ENCODE data around the gene SLC16A1.

Gene SLC16A1

GRCh38 chr1:112881742-112882127 lies 74.3 kb downstream of the SLC16A1 start:
- no peak for DNase-seq (ENCODE audit: low spot score)

DNA sequence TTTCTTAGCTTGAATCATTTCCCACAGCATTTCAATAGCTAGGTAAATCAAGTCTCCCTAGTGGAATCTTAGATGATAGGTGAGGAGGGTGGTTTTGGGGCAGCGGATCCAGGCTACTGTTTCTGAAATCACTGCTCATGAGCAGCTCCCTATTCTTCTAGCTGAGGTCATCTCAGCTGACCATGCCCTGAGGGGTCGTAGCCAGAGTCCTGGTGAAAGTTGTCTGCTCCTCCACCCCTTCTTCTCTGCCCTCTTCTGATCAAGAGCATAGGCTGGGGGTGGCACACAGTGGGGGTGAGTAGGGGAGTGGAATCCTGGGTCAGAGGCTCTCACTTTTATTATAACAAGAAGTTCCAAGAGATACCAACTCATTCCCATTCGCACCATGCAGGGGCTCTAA lies 76.2 kb downstream of the SLC16A1 start:
- no peak for DNase-seq (ENCODE audit: low spot score)

- DNase-seq (ENCODE audit: low spot score), result no peak
Observed at GRCh38 chr1:112878321-112878720, 77.7 kb downstream of the SLC16A1 start.

DNA sequence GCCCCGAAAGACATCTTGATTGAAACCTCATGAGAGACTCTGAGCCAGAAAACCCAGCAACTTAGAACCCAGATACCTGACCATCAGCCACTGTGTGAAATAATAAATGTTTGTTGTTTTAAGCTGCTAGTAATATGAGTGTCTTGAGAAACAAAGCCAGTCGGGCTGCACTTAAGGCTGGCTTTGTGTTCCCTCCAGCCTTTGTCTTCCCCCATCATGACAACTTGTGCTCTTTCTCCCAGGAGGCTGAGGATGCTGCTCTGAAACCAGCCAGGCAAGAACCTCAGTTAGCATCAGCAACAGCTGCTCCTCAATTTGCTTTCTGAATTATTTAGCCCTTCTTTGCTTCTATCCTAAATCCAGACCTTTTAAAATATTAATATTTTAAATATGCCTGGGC lies 78.2 kb downstream of the SLC16A1 start:
- no peak for DNase-seq (ENCODE audit: low spot score)

DNA sequence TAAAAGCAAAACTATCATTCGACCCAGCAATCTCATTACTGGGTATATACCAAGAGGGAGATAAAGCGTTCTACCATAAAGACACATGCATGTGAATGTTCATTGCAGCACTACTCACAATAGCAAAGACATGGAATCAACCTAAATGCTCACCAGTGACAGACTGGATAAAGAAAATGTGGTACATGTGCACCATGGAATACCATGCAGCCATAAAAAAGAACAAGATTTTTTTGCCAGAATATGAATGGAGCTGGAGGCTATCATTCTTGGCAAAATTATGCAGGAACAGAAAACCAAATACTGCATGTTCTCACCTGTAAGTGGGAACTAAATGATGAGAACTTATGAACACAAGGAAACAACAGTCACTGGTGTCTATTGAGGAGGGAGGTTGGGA lies 79.7 kb downstream of the SLC16A1 start:
- DNase-seq (ENCODE audit: low spot score), result no peak

- no peak for DNase-seq (ENCODE audit: low spot score)
Observed at GRCh38 chr1:112872551-112872962, 83.4 kb downstream of the SLC16A1 start.

DNA sequence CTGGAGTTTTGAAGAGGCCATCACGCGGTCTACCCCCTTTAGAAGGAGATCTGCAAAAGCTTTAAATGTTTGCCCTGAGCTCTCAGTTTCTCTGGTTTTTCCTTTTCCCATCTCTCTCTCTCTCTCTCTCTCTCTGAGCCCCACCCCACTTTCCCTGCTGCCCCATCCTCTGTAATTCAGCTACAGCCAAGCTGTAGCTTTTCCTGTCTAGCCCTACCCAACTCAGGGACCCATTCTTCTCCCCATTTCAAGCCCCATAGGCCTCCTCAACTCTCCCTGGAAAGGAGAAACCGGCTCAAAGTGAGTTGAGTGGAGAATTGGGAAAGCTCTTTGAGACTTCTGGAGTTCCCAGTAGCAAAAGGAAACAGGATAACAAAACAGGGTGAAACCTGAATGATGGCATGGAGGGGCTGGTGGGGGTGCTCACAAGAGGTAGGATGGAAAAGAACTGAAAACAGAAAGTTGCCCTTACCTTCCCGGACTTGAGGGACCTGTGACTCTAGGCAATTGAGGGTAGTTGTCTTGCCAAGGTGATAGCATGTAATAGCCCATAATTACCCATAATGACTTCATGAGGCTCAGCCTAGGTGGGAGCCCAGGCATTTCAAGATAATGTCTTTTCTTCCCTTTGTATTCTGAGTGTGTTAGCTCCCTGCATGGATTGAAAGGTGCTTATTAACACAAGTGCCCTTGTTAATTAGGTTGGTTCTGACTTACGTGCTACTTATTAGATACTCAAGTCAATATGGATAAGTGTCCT lies 84.9 kb downstream of the SLC16A1 start:
- DNase-seq (ENCODE audit: low spot score), result no peak

DNA sequence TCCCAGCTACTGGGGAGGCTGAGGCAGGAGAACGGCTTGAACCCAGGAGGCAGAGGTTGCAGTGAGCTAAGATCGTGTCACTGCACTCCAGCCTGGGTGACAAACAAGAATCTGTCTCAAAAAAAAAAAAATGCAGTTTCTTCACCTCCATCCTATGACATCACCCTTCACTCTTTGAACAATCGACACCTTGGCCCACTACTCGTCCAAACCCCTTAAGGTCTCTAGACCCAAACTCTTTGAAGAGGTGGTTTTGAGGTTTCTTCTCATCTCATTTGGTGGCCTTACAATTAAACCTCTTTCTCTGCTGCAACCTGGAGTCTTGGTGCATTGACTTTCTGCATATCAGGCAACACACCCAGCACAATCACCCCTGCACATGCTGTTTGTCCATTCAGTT lies 86.1 kb downstream of the SLC16A1 start:
- DNase-seq (ENCODE audit: low spot score), result no peak

DNA sequence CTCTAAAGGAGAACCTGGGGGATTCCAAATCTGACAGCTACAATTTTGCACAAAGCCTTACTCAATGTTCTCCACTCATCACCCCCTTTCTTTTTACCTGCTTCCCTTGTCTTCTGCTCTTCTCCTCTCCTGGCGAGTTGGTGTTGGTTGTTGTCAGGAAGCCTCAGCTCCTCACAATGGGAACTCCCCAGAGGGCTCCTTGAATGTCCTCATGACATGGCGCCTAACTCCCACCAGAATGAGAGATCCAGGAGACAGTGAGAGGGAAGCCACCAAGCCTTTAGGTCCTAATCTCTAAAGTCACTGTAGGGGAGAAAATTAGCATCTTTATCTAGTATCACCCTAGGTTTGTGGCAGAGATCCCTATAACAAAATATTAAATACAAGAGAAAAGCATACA lies 87.8 kb downstream of the SLC16A1 start:
- no peak for DNase-seq (ENCODE audit: low spot score)

DNA sequence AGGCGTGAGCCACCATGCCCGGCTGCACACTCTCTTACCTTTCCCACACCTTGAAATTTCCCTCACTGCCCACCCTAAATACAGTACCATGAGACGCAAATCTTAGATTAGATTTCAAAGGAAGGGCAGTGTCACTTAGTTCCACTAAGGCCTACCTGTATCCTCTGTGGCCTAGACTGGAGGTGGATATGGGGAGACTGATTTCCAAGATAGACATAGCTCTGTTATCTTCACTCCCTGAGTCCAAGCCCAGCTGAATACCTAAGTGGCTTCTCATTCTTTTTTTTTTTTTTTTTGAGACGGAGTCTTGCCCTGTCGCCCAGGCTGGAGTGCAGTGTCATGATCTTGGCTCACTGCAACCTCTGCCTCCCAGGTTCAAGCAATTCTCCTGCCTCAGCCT lies 89.0 kb downstream of the SLC16A1 start:
- no peak for DNase-seq (ENCODE audit: low spot score)

DNA sequence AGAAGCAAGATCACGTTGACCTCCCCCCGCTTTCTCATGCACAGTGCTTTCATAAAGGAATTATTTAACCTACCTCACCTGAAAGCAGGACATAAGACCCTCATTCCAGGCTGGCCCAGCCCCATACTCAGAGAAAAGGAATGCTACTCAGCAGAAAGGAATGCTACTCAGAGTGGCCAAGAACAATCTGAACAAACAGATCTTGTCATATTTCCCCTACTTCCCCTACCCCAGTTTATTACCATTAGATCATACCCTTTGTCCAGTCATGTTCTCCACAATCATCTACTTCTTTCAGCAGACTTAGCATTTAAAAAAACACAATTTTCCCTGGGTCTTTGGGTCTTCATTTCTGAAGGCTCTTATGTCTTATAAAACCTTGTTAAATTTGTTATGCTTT lies 89.8 kb downstream of the SLC16A1 start:
- DNase-seq (ENCODE audit: low spot score), result peak; percentile 36

DNA sequence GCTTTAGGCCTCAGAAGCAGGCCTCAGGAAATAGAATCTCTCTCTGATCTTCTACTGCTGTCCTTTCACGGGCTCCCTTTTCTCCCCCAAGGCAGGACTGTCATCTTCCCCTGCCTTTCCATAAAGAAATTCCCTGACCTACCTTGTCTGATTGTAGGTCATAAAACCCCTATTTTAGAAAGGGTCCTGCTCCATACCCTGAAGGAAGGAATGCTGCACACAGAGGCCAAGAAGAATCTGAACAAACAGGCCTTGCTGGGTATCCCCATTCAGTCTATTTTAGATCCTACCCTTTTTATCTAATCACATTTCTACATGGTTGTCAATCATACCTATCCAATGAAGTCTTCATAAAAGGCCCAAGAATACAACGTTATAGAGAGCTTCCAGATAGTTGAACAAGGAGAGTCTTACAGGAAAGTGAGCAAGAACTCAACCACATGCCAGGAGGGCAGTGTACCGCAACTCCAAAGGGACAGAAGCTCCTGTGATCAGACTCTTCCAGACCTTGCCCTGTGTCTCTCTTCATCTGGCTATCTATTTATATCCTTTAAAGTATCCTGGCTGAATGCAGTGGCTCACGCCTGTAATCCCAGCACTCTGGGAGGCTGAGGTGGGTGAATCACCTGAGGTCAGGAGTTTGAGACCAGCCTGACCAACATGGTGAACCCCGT lies 93.1 kb downstream of the SLC16A1 start:
- no peak for DNase-seq (ENCODE audit: low spot score)

All from SW480 (cell line).